B cell (primary cell): ENCODE results near the gene PAQR7. TPM values are rescaled to one million over a fixed set of nuclear protein-coding genes. Genes with fewer than 3 reads are reported as not detected.

Experiments
- ATAC-seq: fragments of 200-7000 bp; cut with Tn5 transposase; one replicate; pipeline ENCODE4 v1.10.0; 2021; ENCODE audit warnings: low read depth, mild to moderate bottlenecking, moderate number of reproducible peaks, moderate library complexity
- CTCF ChIA-PET: fragments of 350-600 bp; sonication (Branson Sonifier 250); formaldehyde crosslinking; loops from one replicate; lab custom pipeline; 2021; ENCODE audit warnings: antibody characterized with exemption, inconsistent platforms; lab: Charles Lee
- POLR2A ChIA-PET: fragments of 350-600 bp; sonication (Branson Sonifier 250); formaldehyde crosslinking; loops from one replicate; lab custom pipeline; 2021; ENCODE audit warnings: antibody characterized with exemption; lab: Charles Lee
- DNase-seq: peaks from one replicate; pipeline ENCODE4 v3.0.0; 2013
- H2AFZ ChIP-seq: 2 replicates; pipeline ENCODE4 v1.6.1; 2012; ENCODE audit warnings: mild to moderate bottlenecking, low read depth, low read length; ENCODE audit not compliant: insufficient read depth, poor library complexity, severe bottlenecking
- H3K27ac ChIP-seq, 2 donors: 1 replicate in 1 of 2; 2 replicates in 1 of 2; pipeline ENCODE4 v1.5.1; 2012 to 2013; ENCODE audit warnings: low read length in 2 of 2, mild to moderate bottlenecking in 2 of 2, moderate library complexity in 1 of 2
- H3K27me3 ChIP-seq, 4 experiments: fragments of 200-600 bp in 1 of 4; sonication (generic) in 1 of 4; replicated peaks in 1 of 4; 1 replicate in 2 of 4; 2 replicates in 2 of 4; pipeline versions ENCODE4 v1.6.1 to v1.7.0; 2013 to 2016; ENCODE audit warnings: low read length in 3 of 4, mild to moderate bottlenecking in 2 of 4, mixed read lengths in 1 of 4, moderate library complexity in 1 of 4; ENCODE audit not compliant: insufficient read depth in 4 of 4, control insufficient read depth in 3 of 4; ENCODE audit errors: control extremely low read depth in 1 of 4
- H3K36me3 ChIP-seq, 2 experiments: replicated peaks in 1 of 2; 1 replicate in 1 of 2; 2 replicates in 1 of 2; pipeline versions ENCODE4 v1.6.1 to v1.7.1; 2013; ENCODE audit warnings: low read length in 1 of 2; ENCODE audit not compliant: insufficient read depth in 2 of 2, control insufficient read depth in 1 of 2; ENCODE audit errors: control extremely low read depth in 1 of 2, extremely low read depth in 1 of 2
- H3K4me1 ChIP-seq, 2 donors: fragments of 200-600 bp in 1 of 2; sonication (generic) in 1 of 2; 1 replicate in 1 of 2; 2 replicates in 1 of 2; pipeline versions ENCODE4 v1.5.1 to v1.6.1; 2013 to 2017; ENCODE audit warnings: low read length in 2 of 2; ENCODE audit not compliant: control insufficient read depth in 2 of 2, insufficient read depth in 2 of 2
- H3K4me2 ChIP-seq: replicated peaks from 2 replicates; pipeline ENCODE3; 2012; ENCODE audit warnings: mild to moderate bottlenecking, low read depth, low read length; ENCODE audit not compliant: poor library complexity, severe bottlenecking
- H3K4me3 ChIP-seq, 5 experiments: fragments of 200-600 bp in 1 of 5; sonication (generic) in 1 of 5; 1 replicate in 3 of 5; 2 replicates in 2 of 5; pipeline versions ENCODE4 v1.5.1 to v1.7.0; 2011 to 2016; ENCODE audit warnings: low read length in 4 of 5, mild to moderate bottlenecking in 4 of 5, low read depth in 2 of 5, control low read depth in 1 of 5, moderate library complexity in 1 of 5; ENCODE audit not compliant: insufficient read depth in 1 of 5; ENCODE audit errors: control extremely low read depth in 1 of 5, extremely low read depth in 1 of 5
- H3K79me2 ChIP-seq: fragments of 200-600 bp; sonication (generic); one replicate; pipeline ENCODE4 v1.6.0; 2016; ENCODE audit warnings: low read length; ENCODE audit not compliant: control insufficient read depth, insufficient read depth
- H3K9ac ChIP-seq: fragments of 200-600 bp; sonication (generic); 2 replicates; pipeline ENCODE4 v1.6.1; 2017; ENCODE audit warnings: mild to moderate bottlenecking, low read length, moderate library complexity
- H3K9me3 ChIP-seq, 3 donors: one replicate each; pipeline versions ENCODE4 v1.6.1 to v1.7.1; 2013; ENCODE audit warnings: low read length in 2 of 3; ENCODE audit not compliant: control insufficient read depth in 2 of 3, insufficient read depth in 1 of 3; ENCODE audit errors: control extremely low read depth in 1 of 3
- H4K20me1 ChIP-seq: 2 replicates; pipeline ENCODE4 v1.6.0; 2012; ENCODE audit warnings: mild to moderate bottlenecking, low read length; ENCODE audit not compliant: insufficient read depth, control insufficient read depth, poor library complexity, severe bottlenecking
- H3K27ac Mint-ChIP-seq: one replicate; pipeline ENCODE4 v1.8.0; 2021; ENCODE audit warnings: mixed read lengths
- H3K27me3 Mint-ChIP-seq: one replicate; pipeline ENCODE4 v1.8.0; 2021; ENCODE audit warnings: mixed read lengths
- H3K4me1 Mint-ChIP-seq: one replicate; pipeline ENCODE4 v1.8.0; 2021; ENCODE audit warnings: mixed read lengths
- H3K4me3 Mint-ChIP-seq: one replicate; pipeline ENCODE4 v1.8.0; 2021; ENCODE audit warnings: mixed read lengths
- H3K9me3 Mint-ChIP-seq: one replicate; pipeline ENCODE4 v1.8.0; 2022; ENCODE audit warnings: mixed read lengths; ENCODE audit not compliant: insufficient read depth
- CTCF ChIP-seq: fragments of 200-600 bp; IDR thresholded peaks from one replicate; pipeline ENCODE4 v1.8.0; 2022; ENCODE audit warnings: antibody characterized with exemption, mild to moderate bottlenecking
- EZH2 ChIP-seq: IDR thresholded peaks from 2 replicates; pipeline ENCODE4 v1.6.1; 2012; ENCODE audit warnings: borderline replicate concordance, low read depth, mild to moderate bottlenecking, moderate library complexity, low read length; ENCODE audit not compliant: insufficient read depth, poor library complexity, severe bottlenecking
- WGBS: methylation state at CpG from one replicate; pipeline ENCODE4 v1.1.5; 2013; ENCODE audit warnings: missing lambda C conversion rate; ENCODE audit not compliant: insufficient coverage; 5-methylcytosine and 5-hydroxymethylcytosine counted together
- intact Hi-C: fragments of 100-400 bp; cut with micrococcal nuclease; formaldehyde crosslinking; loops from one replicate; pipeline ENCODE4 v1.10.0; 2022
- polyA plus RNA-seq: library from polyadenylated mRNA; depleted of rRNA; stranded (reverse); fragments of >200 nt; gene quantifications from 2 replicates; pipeline ENCODE4 v1.2.3, GENCODE V29; 2012
- total RNA-seq, 2 donors: library from RNA; stranded (reverse); fragments of 120-200 nt in 1 of 2; gene quantifications; 1 replicate in 1 of 2; 2 replicates in 1 of 2; pipeline versions ENCODE4 v1.2.3 to v1.2.4, GENCODE V29; 2013 to 2022

PAQR7 gene
- total and polyA plus RNA-seq, 2 donors (not counting 1 experiment from before 2014, with no cell fraction given), result 4.2 to 5.5 TPM

- no CpG with 5 or more reads among the region's 1 CpG for WGBS
- Histone ChIP-seq H2AFZ (no peak overlapping the region), H3K4me1 (no peaks in the 10 kb centered on the region), H3K27me3 (no peaks in the 10 kb centered on the region), H4K20me1 (no peaks in the 10 kb centered on the region), H3K9me3 (no peaks in the 10 kb centered on the region), H3K36me3 (no peaks in the 10 kb centered on the region), H3K27ac (no peak overlapping the region), H3K79me2 (no peaks in the 10 kb centered on the region), H3K9ac (no peak overlapping the region), H3K4me2 (no peak overlapping the region), H3K4me3 (no peak overlapping the region)
- intact Hi-C loops, result no loop called here
- no peak for ATAC-seq
- TF ChIP-seq EZH2, result no peak
- TF ChIP-seq CTCF, result no peak
- Mint-ChIP-seq H3K27ac (no peak overlapping the region), H3K4me1 (no peaks in the 10 kb centered on the region), H3K4me3 (no peak overlapping the region), H3K9me3 (no peaks in the 10 kb centered on the region), H3K27me3 (no peaks in the 10 kb centered on the region)
- no peak for DNase-seq
- ChIA-PET CTCF (interaction anchor here (1.0 kb wide), 1 partner anchor 10 kb away, joined by 3 read pairs; no protein-coding TSS in a partner anchor), POLR2A (no interaction called here)
Observed at GRCh38 chr1:25885602-25886001, 10.1 kb upstream of the PAQR7 start.

GRCh38 chr1:25881266-25881665 is 5.8 kb upstream of the PAQR7 start:
- Histone ChIP-seq H3K79me2 (no peaks in the 10 kb centered on the region), H3K9ac (no peak overlapping the region), H3K9me3 (no peaks in the 10 kb centered on the region), H3K27me3 (no peaks in the 10 kb centered on the region), H3K36me3 (no peaks in the 10 kb centered on the region), H4K20me1 (no peaks in the 10 kb centered on the region), H2AFZ (no peak overlapping the region), H3K27ac (no peak overlapping the region), H3K4me3 (no peak overlapping the region), H3K4me2 (no peak overlapping the region), H3K4me1 (peaks cover 0 to under 1% of the 10 kb centered on the region in 2 donors)
- H3K9me3 Mint-ChIP-seq, result no peaks in the 10 kb centered on the region
- WGBS, result 97% methylated on average over 10 of the region's 11 CpGs
- no peaks in the 10 kb centered on the region for H3K27me3 Mint-ChIP-seq
- no peak overlapping the region for H3K4me3 Mint-ChIP-seq
- no peak for DNase-seq
- TF ChIP-seq CTCF (no peak), EZH2 (no peak)
- CTCF ChIA-PET, result interaction anchor here (0.5 kb wide), 1 partner anchor 15 kb away, joined by 3 read pairs; no protein-coding TSS in a partner anchor
- no peak for ATAC-seq
- POLR2A ChIA-PET, result no interaction called here
- H3K27ac Mint-ChIP-seq, result no peak overlapping the region
- intact Hi-C loops, result no loop called here
- no peaks in the 10 kb centered on the region for H3K4me1 Mint-ChIP-seq
